Lower lobe of right lung (tissue), 2 donors: ENCODE results near the gene SEC22A. TPM values are rescaled to one million over a fixed set of nuclear protein-coding genes. Genes with fewer than 3 reads are reported as not detected.

Experiments
- ATAC-seq, 2 donors: fragments of 200-7000 bp; cut with Tn5 transposase; one replicate each; pipeline ENCODE4 v1.9.1; 2020 to 2022; ENCODE audit warnings: mild to moderate bottlenecking in 2 of 2, moderate library complexity in 2 of 2
- DNase-seq: peaks from one replicate; pipeline ENCODE4 v3.0.0-alpha.2; 2020
- H3K27ac ChIP-seq: fragments of 200-600 bp; one replicate; pipeline ENCODE4 v1.8.0; 2022
- H3K27me3 ChIP-seq: fragments of 200-600 bp; one replicate; pipeline ENCODE4 v1.8.0; 2022; ENCODE audit warnings: low read depth
- H3K36me3 ChIP-seq: fragments of 200-600 bp; one replicate; pipeline ENCODE4 v1.8.0; 2022; ENCODE audit warnings: mild to moderate bottlenecking
- H3K4me1 ChIP-seq: fragments of 200-600 bp; one replicate; pipeline ENCODE4 v1.8.0; 2022
- H3K4me3 ChIP-seq: fragments of 200-600 bp; one replicate; pipeline ENCODE4 v1.8.0; 2022; ENCODE audit warnings: mild to moderate bottlenecking
- H3K9me3 ChIP-seq: fragments of 200-600 bp; one replicate; pipeline ENCODE4 v1.8.0; 2022
- CTCF ChIP-seq: fragments of 200-600 bp; IDR thresholded peaks from one replicate; pipeline ENCODE4 v1.8.0; 2022; ENCODE audit warnings: antibody characterized with exemption, mild to moderate bottlenecking
- intact Hi-C: fragments of 100-400 bp; cut with DNase I; formaldehyde crosslinking; loops from one replicate; pipeline ENCODE4 v1.11.0; 2022
- total RNA-seq: library from RNA; stranded (reverse); fragmentation: NEBNext Ultra II Directional; extraction: Animal tissue kit (Norgen Biotek cat#: 25700); gene quantifications from one replicate; pipeline ENCODE4 v1.2.1, GENCODE V29; 2021
- donor health status: DM: no; HTN: yes; CAD: no; lungs with severe emphysema.

The SEC22A gene
- total RNA-seq, 1 donor from 2014 or later, result 15.5 TPM

GRCh38 chr3:123155471-123156011 lies 46.2 kb upstream of the SEC22A start:
- peak; percentile 22 to 55 for ATAC-seq
- Histone ChIP-seq H3K9me3 (no peaks in the 10 kb centered on the region), H3K36me3 (peaks cover 59% of the 10 kb centered on the region), H3K4me1 (peaks cover 28% of the 10 kb centered on the region), H3K27me3 (no peaks in the 10 kb centered on the region), H3K27ac (no peak overlapping the region), H3K4me3 (no peak overlapping the region)
- no peak for DNase-seq
- no peak for TF ChIP-seq CTCF
- intact Hi-C loops, result no loop called here

GRCh38 chr3:123156276-123156995 lies 45.3 kb upstream of the SEC22A start:
- TF ChIP-seq CTCF, result no peak
- H3K4me1 ChIP-seq, result peaks cover 28% of the 10 kb centered on the region
- no peaks in the 10 kb centered on the region for H3K9me3 ChIP-seq
- ATAC-seq (no peak), DNase-seq (no peak)
- intact Hi-C loops, result no loop called here
- no peak overlapping the region for H3K27ac ChIP-seq
- H3K36me3 ChIP-seq, result peaks cover 55% of the 10 kb centered on the region
- no peaks in the 10 kb centered on the region for H3K27me3 ChIP-seq
- H3K4me3 ChIP-seq, result no peak overlapping the region

GRCh38 chr3:123157209-123157597 lies 44.5 kb upstream of the SEC22A start:
- no peak overlapping the region for H3K4me3 ChIP-seq
- H3K9me3 ChIP-seq, result no peaks in the 10 kb centered on the region
- H3K36me3 ChIP-seq, result peaks cover 62% of the 10 kb centered on the region
- H3K27ac ChIP-seq, result no peak overlapping the region
- intact Hi-C loops, result no loop called here
- peak; percentile 25 to 48 for ATAC-seq
- H3K4me1 ChIP-seq, result peaks cover 28% of the 10 kb centered on the region
- TF ChIP-seq CTCF, result no peak
- no peaks in the 10 kb centered on the region for H3K27me3 ChIP-seq
- no peak for DNase-seq

GRCh38 chr3:123157598-123158287 lies 44.0 kb upstream of the SEC22A start:
- Histone ChIP-seq H3K27me3 (no peaks in the 10 kb centered on the region), H3K9me3 (no peaks in the 10 kb centered on the region), H3K4me3 (no peak overlapping the region), H3K36me3 (peaks cover 67% of the 10 kb centered on the region), H3K27ac (no peak overlapping the region), H3K4me1 (peaks cover 28% of the 10 kb centered on the region)
- intact Hi-C loops, result no loop called here
- TF ChIP-seq CTCF, result no peak
- no peak for DNase-seq
- peak; percentile 17 to 73 for ATAC-seq

GRCh38 chr3:123158330-123158729 lies 43.4 kb upstream of the SEC22A start:
- H3K27me3 ChIP-seq, result no peaks in the 10 kb centered on the region
- H3K36me3 ChIP-seq, result peaks cover 72% of the 10 kb centered on the region
- TF ChIP-seq CTCF, result no peak
- intact Hi-C loops, result no loop called here
- DNase-seq (no peak), ATAC-seq (no peak)
- H3K9me3 ChIP-seq, result no peaks in the 10 kb centered on the region
- no peak overlapping the region for H3K27ac ChIP-seq
- peaks cover 27% of the 10 kb centered on the region for H3K4me1 ChIP-seq
- H3K4me3 ChIP-seq, result no peak overlapping the region
